ENCODE data around the gene PTPN7.

- TF ChIP-seq YY1 (IDR thresholded peaks at IDR 0.05; ENCODE audit: insufficient read depth, insufficient read length) (no peak), ZNF274 (IDR thresholded peaks at IDR 0.05; ENCODE audit: low read depth, low read length) (no peak), SUZ12 (IDR thresholded peaks at IDR 0.05; ENCODE audit: extremely low read depth, insufficient read depth, insufficient read length) (no peak)
Measured at GRCh38 chr1:202186327-202186726, 25.9 kb upstream of the PTPN7 start.

Measured in NT2/D1 (cell line).